H1 (cell line): Measurements from ENCODE around the gene ZNF316. TPM values are rescaled to one million over a fixed set of nuclear protein-coding genes. Genes with fewer than 3 reads are reported as not detected.

ENCODE experiments used
- CTCF ChIA-PET: fragments of 300-600 bp; sonication (Branson Sonifier 250); formaldehyde crosslinking; loops from one replicate; lab custom pipeline; 2021; ENCODE audit not compliant: partially characterized antibody; lab: Charles Lee
- POLR2A ChIA-PET: fragments of 300-600 bp; sonication (Branson Sonifier 250); formaldehyde crosslinking; loops from one replicate; lab custom pipeline; 2021; ENCODE audit warnings: inconsistent platforms; ENCODE audit not compliant: partially characterized antibody; lab: Charles Lee
- DNase-seq, 2 experiments: peaks; one replicate each; pipeline versions ENCODE4 v3.0.0 to v3.0.0-alpha.2; 2010 to 2022; ENCODE audit warnings: low spot score in 2 of 2, low read depth in 1 of 2, mixed read lengths in 1 of 2
- FAIRE-seq: peaks from 2 replicates; lab custom pipeline; 2011; peaks lifted over from hg19 to GRCh38; lab: Jason Lieb, UNC
- H2AFZ ChIP-seq: 2 replicates; pipeline ENCODE4 v1.8.1; 2012; ENCODE audit warnings: low read length, inconsistent platforms
- H2AK5ac ChIP-seq: 2 replicates; pipeline ENCODE4 v1.6.1; 2013; ENCODE audit warnings: low read depth, low read length
- H2BK120ac ChIP-seq: replicated peaks from 2 replicates; pipeline ENCODE3; 2013; ENCODE audit warnings: low read depth, low read length, inconsistent platforms
- H2BK12ac ChIP-seq: 2 replicates; pipeline ENCODE4 v1.6.1; 2013; ENCODE audit warnings: low read depth, low read length
- H2BK15ac ChIP-seq: 2 replicates; pipeline ENCODE4 v1.6.1; 2013; ENCODE audit warnings: low read length
- H2BK20ac ChIP-seq: 2 replicates; pipeline ENCODE4 v1.6.1; 2013; ENCODE audit warnings: low read length
- H2BK5ac ChIP-seq: 2 replicates; pipeline ENCODE4 v1.6.1; 2013; ENCODE audit warnings: low read depth, low read length
- H3K14ac ChIP-seq: 2 replicates; pipeline ENCODE4 v1.6.1; 2013; ENCODE audit warnings: inconsistent platforms; ENCODE audit not compliant: insufficient read length
- H3K18ac ChIP-seq: 2 replicates; pipeline ENCODE4 v1.6.1; 2013; ENCODE audit warnings: low read length; ENCODE audit errors: extremely low read depth
- H3K23ac ChIP-seq: 2 replicates; pipeline ENCODE4 v1.6.1; 2013; ENCODE audit warnings: inconsistent platforms; ENCODE audit not compliant: insufficient read length
- H3K23me2 ChIP-seq: 2 replicates; pipeline ENCODE4 v1.6.1; 2013; ENCODE audit warnings: low read depth, low read length
- H3K27ac ChIP-seq: 2 replicates; pipeline ENCODE4 v1.6.1; 2011; ENCODE audit warnings: low read depth, low read length, inconsistent platforms
- H3K27me3 ChIP-seq, 4 experiments: replicated peaks in 1 of 4; 1 replicate in 1 of 4; 2 replicates in 3 of 4; pipeline versions ENCODE4 v1.6.1 to v1.8.1; 2011 to 2013; ENCODE audit warnings: low read length in 3 of 4, mild to moderate bottlenecking in 3 of 4, inconsistent platforms in 2 of 4, mixed read lengths in 2 of 4, moderate library complexity in 1 of 4; ENCODE audit not compliant: control insufficient read depth in 3 of 4, insufficient read depth in 3 of 4; ENCODE audit errors: extremely low read depth in 1 of 4
- H3K36me3 ChIP-seq, 4 experiments: 2 replicates each; pipeline versions ENCODE4 v1.6.1 to v1.8.1; 2011 to 2013; ENCODE audit warnings: mild to moderate bottlenecking in 4 of 4, low read length in 3 of 4, moderate library complexity in 2 of 4, control low read depth in 1 of 4, inconsistent platforms in 1 of 4; ENCODE audit not compliant: insufficient read depth in 4 of 4, control insufficient read depth in 2 of 4
- H3K4ac ChIP-seq: replicated peaks from 2 replicates; pipeline ENCODE3; 2013; ENCODE audit warnings: low read length, low read depth, mixed read lengths, inconsistent platforms; ENCODE audit not compliant: insufficient read length
- H3K4me1 ChIP-seq, 4 experiments: replicated peaks in 1 of 4; 1 replicate in 1 of 4; 2 replicates in 3 of 4; pipeline versions ENCODE4 v1.6.1 to v1.8.1; 2011 to 2013; ENCODE audit warnings: low read length in 3 of 4, inconsistent platforms in 2 of 4, mixed read lengths in 1 of 4; ENCODE audit not compliant: insufficient read depth in 4 of 4, control insufficient read depth in 3 of 4
- H3K4me2 ChIP-seq, 2 experiments: 2 replicates each; pipeline versions ENCODE4 v1.6.1 to v1.8.1; 2011 to 2013; ENCODE audit warnings: low read depth in 2 of 2, low read length in 2 of 2, control low read depth in 1 of 2, inconsistent platforms in 1 of 2, mild to moderate bottlenecking in 1 of 2; ENCODE audit not compliant: insufficient read depth in 1 of 2
- H3K4me3 ChIP-seq, 4 experiments: fragments of 200-600, 300-600 bp in 1 of 4; sonication (generic), shearing (Covaris generic), sonication (Bioruptor Twin) in 1 of 4; 2 replicates each; pipeline versions ENCODE4 v1.5.1 to v1.8.1; 2011 to 2016; ENCODE audit warnings: low read length in 4 of 4, low read depth in 3 of 4, control low read depth in 2 of 4, inconsistent platforms in 2 of 4, mild to moderate bottlenecking in 2 of 4, mixed read lengths in 1 of 4, moderate library complexity in 1 of 4; ENCODE audit not compliant: insufficient read depth in 2 of 4; ENCODE audit errors: extremely low read depth in 1 of 4
- H3K56ac ChIP-seq: replicated peaks from 2 replicates; pipeline ENCODE3; 2013; ENCODE audit warnings: low read depth, mild to moderate bottlenecking, mixed read lengths, low read length, inconsistent platforms; ENCODE audit not compliant: insufficient read length
- H3K79me1 ChIP-seq: 2 replicates; pipeline ENCODE4 v1.6.1; 2013; ENCODE audit warnings: low read depth, low read length, control low read depth
- H3K79me2 ChIP-seq, 2 experiments: 2 replicates each; pipeline versions ENCODE4 v1.6.1 to v1.8.1; 2012 to 2013; ENCODE audit warnings: low read length in 2 of 2, mild to moderate bottlenecking in 2 of 2, inconsistent platforms in 1 of 2; ENCODE audit not compliant: insufficient read depth in 2 of 2, control insufficient read depth in 1 of 2
- H3K9ac ChIP-seq, 4 experiments: replicated peaks in 1 of 4; 1 replicate in 1 of 4; 2 replicates in 3 of 4; pipeline versions ENCODE4 v1.6.1 to v1.8.1; 2011 to 2013; ENCODE audit warnings: low read depth in 3 of 4, low read length in 3 of 4, control low read depth in 2 of 4, mild to moderate bottlenecking in 2 of 4, moderate library complexity in 2 of 4, inconsistent platforms in 1 of 4; ENCODE audit errors: extremely low read depth in 1 of 4
- H3K9me3 ChIP-seq, 2 experiments: 2 replicates each; pipeline versions ENCODE4 v1.6.1 to v1.8.1; 2012 to 2013; ENCODE audit warnings: mild to moderate bottlenecking in 2 of 2, moderate library complexity in 2 of 2, control low read depth in 1 of 2, inconsistent platforms in 1 of 2, low read depth in 1 of 2, low read length in 1 of 2, mixed read lengths in 1 of 2; ENCODE audit not compliant: insufficient read depth in 2 of 2
- H4K20me1 ChIP-seq, 2 experiments: replicated peaks in 1 of 2; 2 replicates each; pipeline versions ENCODE3 to v1.8.1; 2011 to 2013; ENCODE audit warnings: inconsistent platforms in 2 of 2, low read length in 2 of 2, mild to moderate bottlenecking in 1 of 2; ENCODE audit not compliant: insufficient read depth in 2 of 2, control insufficient read depth in 1 of 2
- H4K5ac ChIP-seq: 2 replicates; pipeline ENCODE4 v1.6.1; 2013; ENCODE audit warnings: low read length, low read depth, mixed read lengths, inconsistent platforms; ENCODE audit not compliant: insufficient read length
- H4K8ac ChIP-seq: 2 replicates; pipeline ENCODE4 v1.8.0; 2013; ENCODE audit warnings: mild to moderate bottlenecking, moderate library complexity, low read length, inconsistent platforms; ENCODE audit not compliant: insufficient read depth; ENCODE audit errors: extremely low read depth
- H4K91ac ChIP-seq: replicated peaks from 2 replicates; pipeline ENCODE3; 2013; ENCODE audit warnings: low read length, mixed read lengths, inconsistent platforms; ENCODE audit not compliant: insufficient read length
- EP300 ChIP-seq, 2 experiments: IDR thresholded peaks; 1 replicate in 1 of 2; 2 replicates in 1 of 2; pipeline ENCODE4 v1.6.1; 2011 to 2012; ENCODE audit warnings: low read depth in 2 of 2, low read length in 2 of 2, mild to moderate bottlenecking in 2 of 2, borderline replicate concordance in 1 of 2, inconsistent platforms in 1 of 2, moderate library complexity in 1 of 2
- MAFK ChIP-seq: IDR thresholded peaks from 2 replicates; pipeline ENCODE4 v1.6.1; 2012; ENCODE audit warnings: low read depth, mild to moderate bottlenecking, improper control_type of control experiment, low read length
- RAD21 ChIP-seq, 2 experiments: IDR thresholded peaks in 1 of 2; conservative IDR thresholded peaks in 1 of 2; 2 replicates each; pipeline ENCODE4 v1.6.1; 2011; ENCODE audit warnings: low read depth in 2 of 2, low read length in 2 of 2, improper control_type of control experiment in 1 of 2, inconsistent platforms in 1 of 2, mild to moderate bottlenecking in 1 of 2, moderate library complexity in 1 of 2
- WGBS, 2 experiments: shearing (Covaris generic) in 1 of 2; methylation state at CpG; one replicate each; pipeline versions ENCODE4 v1.1.6 to v1.1.7; 2013 to 2015; ENCODE audit warnings: low lambda C conversion rate in 2 of 2, mixed read lengths in 2 of 2, inconsistent platforms in 1 of 2, low coverage in 1 of 2, missing lambda C conversion rate in 1 of 2; ENCODE audit not compliant: insufficient replicate concordance in 2 of 2, insufficient coverage in 1 of 2, insufficient read length in 1 of 2; ENCODE audit errors: extremely low coverage in 1 of 2, missing lambda C conversion rate in 1 of 2; 5-methylcytosine and 5-hydroxymethylcytosine counted together
- polyA plus RNA-seq, 7 experiments: library from polyadenylated mRNA; depleted of rRNA in 3 of 7; stranded (reverse) in 5 of 7; unstranded in 2 of 7; fragments of >200 nt in 5 of 7; fragments of 200-250 nt in 2 of 7; gene quantifications; 1 replicate in 5 of 7; 2 replicates in 1 of 7; 4 replicates in 1 of 7; pipeline versions ENCODE4 v1.2.1 to v1.2.3, GENCODE V29; 2011 to 2013; ENCODE audit warnings: missing spikeins in 2 of 7, mixed read lengths in 2 of 7
- total RNA-seq: library from RNA; stranded (reverse); fragmentation: NEBNext Ultra II Directional; extraction: Animal tissue kit (Norgen Biotek cat#: 25700); gene quantifications from 2 replicates; pipeline ENCODE4 v1.2.1, GENCODE V29; 2021
- TF ChIP-seq, protein P1 (sequence below): IDR thresholded peaks from 2 replicates; pipeline ENCODE4 v1.6.1; 2012; ENCODE audit warnings: inconsistent platforms

The ZNF316 gene
- total and polyA plus RNA-seq, 2 of the 8 experiments (the other 6 are each of a cell fraction or from before 2014, with no cell fraction given) = 3.6 to 13.7 TPM

DNA sequence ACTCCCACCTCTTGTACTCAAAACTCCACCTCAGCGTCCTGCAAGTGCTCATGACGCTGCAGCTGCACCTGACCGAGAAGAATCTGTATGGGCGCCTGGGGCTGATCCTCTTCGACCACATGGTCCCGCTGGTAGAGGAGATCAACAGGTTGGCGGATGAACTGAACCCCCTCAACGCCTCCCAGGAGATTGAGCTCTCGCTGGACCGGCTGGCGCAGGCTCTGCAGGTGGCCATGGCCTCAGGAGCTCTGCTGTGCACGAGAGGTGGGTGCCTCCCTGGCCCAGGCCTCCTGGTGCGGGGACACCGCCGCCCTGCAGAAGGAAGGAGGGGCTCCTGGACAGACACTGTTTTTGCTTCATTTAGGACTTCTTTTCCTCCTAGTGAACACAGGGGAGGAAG lies 37.0 kb upstream of the ZNF316 start:
- POLR2A ChIA-PET = interaction anchor here (0.6 to 2.0 kb wide), 5 partner anchors 8 to 154 kb away, joined by 3 to 6 read pairs (median 3); no protein-coding TSS in a partner anchor

More for the DNA sequence above, 37.0 kb upstream of the ZNF316 start:
- Histone ChIP-seq H3K23me2 (no peaks in the 10 kb centered on the region), H3K14ac (no peak overlapping the region), H2BK5ac (no peak overlapping the region), H2AFZ (no peak overlapping the region), H4K91ac (no peak overlapping the region), H3K23ac (no peak overlapping the region), H3K27me3 (no peaks in the 10 kb centered on the region), H3K56ac (no peak overlapping the region), H4K8ac (no peak overlapping the region), H4K20me1 (peaks cover 0 to 6% of the 10 kb centered on the region in 2 experiments), H3K4ac (no peak overlapping the region), H3K79me2 (no peaks in the 10 kb centered on the region), H3K4me3 (no peak overlapping the region), H3K4me1 (no peaks in the 10 kb centered on the region), H3K36me3 (peaks cover 3 to 30% (median 13%) of the 10 kb centered on the region in 4 experiments), H2BK20ac (no peak overlapping the region), H4K5ac (no peak overlapping the region), H2AK5ac (no peak overlapping the region), H3K9ac (no peak overlapping the region), H2BK15ac (no peak overlapping the region), H3K79me1 (no peaks in the 10 kb centered on the region), H3K9me3 (no peaks in the 10 kb centered on the region), H3K18ac (no peak overlapping the region), H3K27ac (no peak overlapping the region), H2BK12ac (no peak overlapping the region), H3K4me2 (no peak overlapping the region), H2BK120ac (no peak overlapping the region)
- CTCF ChIA-PET = interaction anchor here (0.9 to 2.2 kb wide), 7 partner anchors 14 to 85 kb away, joined by 3 to 9 read pairs (median 3); no protein-coding TSS in a partner anchor
- FAIRE-seq (no peak), DNase-seq (no peak)
- 86% methylated on average over 15 of the region's 15 CpGs; no CpG with 5 or more reads in 1 of the 2 experiments for WGBS, 2 experiments
- TF ChIP-seq RAD21 (IDR thresholded peaks at IDR 0.05 in 1 of 2, conservative IDR thresholded peaks at IDR 0.05 in 1 of 2; ENCODE audit: low read depth in 2 of 2, low read length in 2 of 2) (no peak), EP300 (IDR thresholded peaks at IDR 0.05; ENCODE audit: borderline replicate concordance in 1 of 2, low read depth in 2 of 2, low read length in 2 of 2) (no peak), MAFK (no peak)
- TF ChIP-seq, protein P1, sequence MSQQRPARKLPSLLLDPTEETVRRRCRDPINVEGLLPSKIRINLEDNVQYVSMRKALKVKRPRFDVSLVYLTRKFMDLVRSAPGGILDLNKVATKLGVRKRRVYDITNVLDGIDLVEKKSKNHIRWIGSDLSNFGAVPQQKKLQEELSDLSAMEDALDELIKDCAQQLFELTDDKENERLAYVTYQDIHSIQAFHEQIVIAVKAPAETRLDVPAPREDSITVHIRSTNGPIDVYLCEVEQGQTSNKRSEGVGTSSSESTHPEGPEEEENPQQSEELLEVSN = no peak
